Erythroblast (primary cell): ENCODE measurements around the gene ZSCAN10.
A peak's percentile ranks its signal among the peaks of the same experiment; 100 is the strongest.

Experiments used
- DNase-seq, 2 experiments: peaks; one replicate each; lab custom pipeline; 2025; lab: John Stamatoyannopoulos, UW
- GATA1 ChIP-seq: IDR thresholded peaks from 2 replicates; pipeline ENCODE4 v1.6.1; 2011; ENCODE audit warnings: low read depth, mild to moderate bottlenecking, control low read depth, low read length, moderate library complexity
- POLR2A ChIP-seq: IDR thresholded peaks from 2 replicates; pipeline ENCODE4 v1.6.1; 2011; ENCODE audit warnings: mild to moderate bottlenecking, low read length

Gene ZSCAN10

GRCh38 chr16:3112058-3112880 is 13.2 kb upstream of the ZSCAN10 start, which contains the start of gene ZNF205:
ZNF205 (plus strand) TSS chr16:3112586; CDS start chr16:3113431, 845 bp downstream.
- DNase-seq: peak; percentile 29 to 39
- TF ChIP-seq GATA1 (no peak), POLR2A (no peak)

GRCh38 chr16:3106205-3106928 is 7.3 kb upstream of the ZSCAN10 start:
- peak; percentile 92 to 95 for DNase-seq
- no peak for TF ChIP-seq GATA1
- TF ChIP-seq POLR2A: peak; percentile 69

GRCh38 chr16:3101841-3102470 is 2.9 kb upstream of the ZSCAN10 start:
- no peak for TF ChIP-seq GATA1
- TF ChIP-seq POLR2A: no peak
- DNase-seq: peak; percentile 24 to 39

GRCh38 chr16:3101018-3101840 is 2.1 kb upstream of the ZSCAN10 start:
- no peak for TF ChIP-seq POLR2A
- TF ChIP-seq GATA1: no peak
- DNase-seq: peak; percentile 80 to 82

GRCh38 chr16:3099732-3100499 is 822 bp upstream of the ZSCAN10 start:
- peak; percentile 95 to 98 for DNase-seq
- TF ChIP-seq POLR2A (no peak), GATA1 (no peak)

- TF ChIP-seq POLR2A (no peak), GATA1 (no peak)
- DNase-seq: no peak
These were observed 269 bp upstream of the ZSCAN10 start for GRCh38 chr16:3099395-3099731.

GRCh38 chr16:3097266-3097665 is 1.8 kb downstream of the ZSCAN10 start:
- DNase-seq: no peak
- TF ChIP-seq GATA1: no peak
- no peak for TF ChIP-seq POLR2A

GRCh38 chr16:3096362-3096761 is 2.7 kb downstream of the ZSCAN10 start:
- TF ChIP-seq GATA1 (no peak), POLR2A (no peak)
- DNase-seq: no peak

- TF ChIP-seq GATA1 (no peak), POLR2A (no peak)
These were observed 3.2 kb downstream of the ZSCAN10 start for GRCh38 chr16:3095869-3096268.

GRCh38 chr16:3094289-3095027 is 4.6 kb downstream of the ZSCAN10 start:
- no peak for TF ChIP-seq POLR2A
- DNase-seq: peak; percentile 72 to 85

More at GRCh38 chr16:3095869-3096268, 3.2 kb downstream of the ZSCAN10 start:
- peak; percentile 57 to 61 for DNase-seq

GRCh38 chr16:3092501-3092941 is 6.6 kb downstream of the ZSCAN10 start:
- DNase-seq: no peak
- no peak for TF ChIP-seq GATA1
- TF ChIP-seq POLR2A: no peak

- TF ChIP-seq GATA1 (no peak), POLR2A (no peak)
- no peak for DNase-seq
These were observed 7.5 kb downstream of the ZSCAN10 start for GRCh38 chr16:3091551-3091950.
